HG02885 (cell line): ENCODE measurements around the gene SPEM3.

ENCODE experiments used
- ATAC-seq: cut with Tn5 transposase; IDR thresholded peaks from one replicate; pipeline ENCODE4 v1.9.1; 2021; ENCODE audit warnings: mild to moderate bottlenecking; ENCODE audit not compliant: unreplicated experiment, poor library complexity

SPEM3 gene

DNA sequence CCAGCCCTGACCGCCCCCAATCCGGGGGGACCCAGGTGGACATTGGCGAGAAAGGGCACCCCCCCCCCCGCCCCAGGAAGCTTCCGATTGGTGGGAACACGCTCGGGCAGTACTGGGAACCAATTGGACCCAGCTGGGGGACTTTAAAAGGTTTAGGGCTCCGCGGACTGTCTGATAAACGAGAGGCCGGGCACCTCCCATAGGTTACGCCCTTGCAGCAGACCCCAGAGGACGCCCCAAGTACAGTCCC lies 25.0 kb upstream of the SPEM3 start:
- ATAC-seq, result no peak

DNA sequence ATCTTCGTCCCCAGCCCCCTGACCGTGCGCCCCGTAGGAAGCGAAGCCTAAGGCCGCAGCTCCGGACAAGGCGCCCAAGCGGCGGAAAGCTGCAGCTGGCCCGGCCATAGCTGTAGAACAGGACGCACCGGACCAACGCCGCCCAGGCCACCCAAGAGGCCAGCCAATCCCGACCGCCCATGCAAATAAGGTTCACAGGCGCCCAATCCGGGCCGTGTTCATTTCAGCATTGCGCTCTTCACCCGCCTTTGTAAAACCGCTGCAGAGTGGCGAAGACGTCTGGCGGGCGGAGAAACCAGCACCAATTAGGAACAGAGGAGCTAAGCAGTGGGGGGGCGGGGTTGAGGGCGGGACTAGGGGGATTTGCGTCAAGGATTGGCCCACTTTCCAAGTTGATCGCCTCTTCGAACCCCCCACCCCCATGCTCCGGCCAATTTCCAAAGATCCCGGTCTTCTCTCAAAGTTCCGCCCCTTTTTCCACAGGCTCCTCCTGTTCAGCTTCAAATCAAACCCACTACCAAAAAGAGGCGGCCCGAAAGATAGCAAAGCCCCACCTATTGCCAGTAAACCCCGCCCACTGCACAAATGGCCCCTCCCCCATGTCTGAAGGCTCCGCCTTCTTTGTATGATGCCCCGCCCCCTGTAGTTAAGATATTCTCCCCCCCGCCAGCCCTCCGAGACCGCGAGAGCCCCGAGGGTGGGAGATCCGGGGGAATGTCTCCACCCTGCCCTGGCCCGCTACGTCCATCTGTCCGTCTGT lies 24.5 kb upstream of the SPEM3 start, which contains the start of gene TMEM256:
Gene TMEM256 (minus strand): TSS at position 121 of the 760 bp plus-strand sequence. CDS start 13 bp downstream, at position 108.
- peak; percentile 96 for ATAC-seq

DNA sequence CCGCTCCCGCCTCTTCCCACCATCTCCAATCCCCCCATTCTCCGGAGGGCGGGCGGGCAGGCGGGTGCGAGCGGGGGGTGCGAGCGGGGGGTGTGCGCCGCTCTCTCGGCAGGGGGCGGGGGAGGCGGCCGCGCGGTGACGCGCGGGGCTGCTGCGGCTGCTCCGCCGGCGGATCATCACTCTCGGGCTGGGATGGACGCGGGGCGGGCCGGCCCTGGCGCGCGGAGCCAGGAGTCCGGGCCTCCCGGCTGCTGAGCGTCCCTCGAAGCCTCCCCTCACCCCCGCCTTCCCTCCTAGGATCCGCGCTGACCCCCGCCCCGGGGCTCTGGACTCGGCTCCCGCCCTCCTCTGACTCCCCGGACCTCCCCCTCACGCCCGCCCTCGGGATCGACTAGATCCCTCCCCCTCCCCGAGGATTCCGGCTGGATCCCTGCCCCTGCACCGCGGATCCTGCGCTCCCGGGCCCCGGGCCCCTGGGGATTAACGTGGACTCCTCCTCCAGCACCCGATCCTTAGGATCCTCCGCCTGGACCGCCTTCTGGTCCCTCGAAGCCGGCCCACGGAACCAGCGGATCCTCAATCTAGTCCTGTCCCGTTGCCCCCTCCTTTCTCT lies 23.8 kb upstream of the SPEM3 start:
- no peak for ATAC-seq

DNA sequence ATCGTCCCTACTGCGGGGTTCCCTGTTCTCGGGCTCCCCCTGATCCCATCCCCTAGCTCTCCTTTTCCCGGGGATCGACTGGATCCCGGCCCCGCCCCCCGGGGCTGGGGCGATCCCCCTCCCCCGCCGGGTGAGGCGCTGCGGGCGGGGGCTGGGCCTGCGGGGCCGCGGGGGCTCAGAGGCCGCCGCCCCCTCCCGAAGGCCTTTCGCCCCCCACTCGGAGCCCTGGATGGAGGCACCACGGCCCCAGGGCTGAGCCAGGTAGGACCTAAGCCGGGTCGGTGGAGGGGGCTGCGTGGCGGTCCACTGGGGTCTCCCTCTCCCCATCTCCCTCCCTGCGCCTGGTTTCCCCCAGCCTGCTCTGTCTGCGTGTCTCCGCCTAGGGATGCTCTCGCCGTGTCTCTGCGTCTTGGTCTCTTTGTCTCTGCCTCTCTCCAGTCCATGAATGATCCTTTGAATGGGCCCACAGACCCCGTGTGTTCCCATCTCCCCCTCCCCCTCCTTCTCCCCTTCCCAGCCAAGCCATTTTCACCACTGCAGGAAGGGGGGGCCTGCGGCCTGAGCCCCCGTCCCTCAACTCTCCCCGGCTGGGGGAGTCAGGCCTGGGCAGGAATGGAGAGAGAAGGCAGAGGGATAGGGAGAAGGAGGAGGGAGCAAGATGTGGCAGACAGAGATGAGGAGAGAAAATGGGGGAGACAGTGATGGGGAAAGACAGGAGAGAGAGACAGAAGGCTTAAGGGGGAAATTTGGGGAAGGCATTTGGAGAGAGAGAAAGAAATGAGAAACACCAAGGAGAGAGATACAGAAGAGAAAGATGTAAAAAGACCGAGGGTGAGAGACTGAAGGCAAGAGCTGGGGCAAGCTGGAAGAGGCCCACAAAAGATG lies 23.1 kb upstream of the SPEM3 start:
- ATAC-seq, result no peak

DNA sequence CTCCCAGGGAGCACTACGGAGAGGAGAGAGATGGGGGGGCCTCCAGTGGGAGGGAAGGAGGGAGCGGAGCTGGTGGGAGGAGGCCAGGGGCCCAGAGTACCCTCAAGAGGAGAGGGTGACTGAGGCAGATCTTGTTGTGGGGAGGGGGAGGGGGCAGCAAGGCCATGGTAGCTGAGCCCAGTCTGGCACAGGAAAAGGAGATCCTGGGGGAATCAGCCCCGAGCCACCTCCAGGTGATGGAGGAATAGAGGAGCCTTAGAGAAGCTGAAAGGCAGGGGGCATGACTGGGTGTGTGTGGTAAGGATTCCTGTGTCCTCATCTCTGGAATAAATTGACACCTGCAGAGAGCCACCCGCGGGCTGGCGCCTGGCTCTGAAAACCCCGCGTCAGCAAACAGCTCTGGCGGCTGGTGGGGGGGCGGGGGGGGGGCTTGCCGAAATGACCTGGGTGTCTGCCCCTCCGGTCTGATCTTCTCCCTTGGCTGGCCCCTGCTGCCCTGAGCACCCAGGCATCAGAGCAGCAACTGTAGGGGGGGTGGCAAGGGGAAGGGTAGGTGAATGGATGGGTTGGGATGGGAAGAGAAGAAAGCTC lies 22.3 kb upstream of the SPEM3 start:
- no peak for ATAC-seq

DNA sequence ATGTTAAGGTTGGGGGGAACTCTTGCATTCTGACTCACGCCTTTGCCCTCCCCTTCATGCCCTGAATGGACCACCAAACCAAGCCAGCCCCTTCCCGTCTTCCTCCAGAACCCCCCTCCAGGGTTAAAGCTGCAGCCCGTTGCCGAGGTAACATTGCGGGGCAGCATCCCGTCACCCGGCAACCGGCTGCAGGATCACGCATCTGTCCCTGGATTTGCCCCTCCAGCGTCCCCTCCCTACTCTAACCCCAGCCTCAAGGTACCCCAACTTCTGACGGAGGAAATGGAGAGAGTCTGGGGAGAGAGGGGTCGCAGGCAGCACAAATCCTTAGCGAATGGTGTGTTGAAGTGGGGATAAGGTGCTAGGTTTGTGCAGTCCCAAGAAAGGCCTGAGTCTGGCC lies 21.6 kb upstream of the SPEM3 start:
- ATAC-seq, result no peak

DNA sequence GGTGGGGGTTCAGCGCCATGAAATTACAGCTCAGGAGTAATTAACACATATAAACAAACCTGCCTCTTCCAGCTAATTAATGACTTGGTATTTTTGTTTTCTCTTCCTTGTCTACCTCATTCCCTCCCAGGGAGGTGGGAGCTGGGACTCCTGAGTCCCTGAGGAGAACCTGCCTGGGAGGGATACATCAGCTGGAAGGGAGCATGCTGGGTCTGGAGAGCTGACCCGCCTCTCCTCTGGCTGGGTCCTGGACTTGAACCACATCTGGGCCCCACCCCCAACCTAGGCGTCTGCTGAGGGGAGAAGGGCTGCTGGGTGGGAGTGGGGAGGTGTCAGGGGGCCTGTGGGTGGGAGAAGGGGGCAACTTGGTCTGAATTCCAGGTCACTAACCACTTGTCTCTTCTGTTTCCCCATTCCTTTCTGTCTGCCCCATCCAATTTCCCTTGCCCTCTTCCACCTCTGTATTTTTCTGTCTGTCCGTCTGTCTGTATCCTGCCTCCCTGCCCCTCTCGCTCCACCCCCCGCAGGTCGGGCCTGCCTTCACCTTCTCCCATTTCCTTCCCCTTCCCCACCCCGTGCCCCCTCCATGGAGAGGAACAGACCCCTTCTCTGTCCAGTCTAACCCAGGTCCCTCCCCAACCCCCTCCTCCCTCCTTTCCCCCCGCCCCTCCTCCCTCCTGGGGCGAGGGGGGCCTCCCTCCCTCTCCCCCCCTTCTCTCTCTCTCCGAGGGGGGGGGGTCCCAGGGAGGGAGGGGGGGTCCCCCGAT lies 21.0 kb upstream of the SPEM3 start, which contains the start of gene NLGN2:
Gene NLGN2 (plus strand): TSS at position 361 of the 767 bp plus-strand sequence. CDS start 411 bp downstream, outside the sequence.
- no peak for ATAC-seq

DNA sequence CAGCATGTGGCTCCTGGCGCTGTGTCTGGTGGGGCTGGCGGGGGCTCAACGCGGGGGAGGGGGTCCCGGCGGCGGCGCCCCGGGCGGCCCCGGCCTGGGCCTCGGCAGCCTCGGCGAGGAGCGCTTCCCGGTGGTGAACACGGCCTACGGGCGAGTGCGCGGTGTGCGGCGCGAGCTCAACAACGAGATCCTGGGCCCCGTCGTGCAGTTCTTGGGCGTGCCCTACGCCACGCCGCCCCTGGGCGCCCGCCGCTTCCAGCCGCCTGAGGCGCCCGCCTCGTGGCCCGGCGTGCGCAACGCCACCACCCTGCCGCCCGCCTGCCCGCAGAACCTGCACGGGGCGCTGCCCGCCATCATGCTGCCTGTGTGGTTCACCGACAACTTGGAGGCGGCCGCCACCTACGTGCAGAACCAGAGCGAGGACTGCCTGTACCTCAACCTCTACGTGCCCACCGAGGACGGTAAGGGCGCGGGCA lies 20.4 kb upstream of the SPEM3 start:
- ATAC-seq, result no peak

DNA sequence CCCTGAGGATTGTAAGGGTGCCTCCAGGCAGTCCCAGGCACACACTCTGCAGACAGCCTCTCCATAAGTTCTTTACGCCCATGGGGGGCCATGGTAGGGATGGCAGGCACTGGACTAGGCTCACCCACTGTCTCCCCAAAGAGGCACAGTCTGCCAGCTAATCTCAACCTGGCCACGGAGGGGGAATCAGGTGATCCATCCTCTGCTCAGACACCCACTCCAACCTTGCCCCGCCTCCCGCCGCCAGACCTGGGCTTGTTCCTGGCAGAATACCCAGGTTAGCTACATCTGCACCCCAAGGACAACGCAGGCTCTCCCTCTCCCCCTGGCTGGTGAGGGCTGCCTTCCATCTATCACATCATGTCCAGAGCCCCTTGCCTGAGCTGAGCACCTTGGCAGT lies 19.8 kb upstream of the SPEM3 start:
- no peak for ATAC-seq

DNA sequence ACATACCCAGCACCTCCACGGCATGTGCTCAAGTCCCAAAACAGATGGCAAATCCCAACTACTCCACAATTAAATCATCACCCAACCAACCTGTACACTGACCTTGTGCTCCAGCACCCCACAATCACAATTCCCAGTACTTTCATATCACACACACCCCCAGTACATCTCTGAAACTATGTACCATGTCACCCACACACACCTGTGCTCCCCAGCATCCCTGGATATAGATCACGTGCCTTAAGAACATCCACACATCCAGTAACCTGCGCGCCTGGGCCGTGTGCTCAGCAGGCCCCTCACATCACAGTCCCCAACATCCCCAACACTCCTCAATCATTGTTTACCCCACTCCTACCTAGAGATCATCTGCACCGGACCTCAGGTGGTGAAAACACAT lies 18.9 kb upstream of the SPEM3 start:
- no peak for ATAC-seq

DNA sequence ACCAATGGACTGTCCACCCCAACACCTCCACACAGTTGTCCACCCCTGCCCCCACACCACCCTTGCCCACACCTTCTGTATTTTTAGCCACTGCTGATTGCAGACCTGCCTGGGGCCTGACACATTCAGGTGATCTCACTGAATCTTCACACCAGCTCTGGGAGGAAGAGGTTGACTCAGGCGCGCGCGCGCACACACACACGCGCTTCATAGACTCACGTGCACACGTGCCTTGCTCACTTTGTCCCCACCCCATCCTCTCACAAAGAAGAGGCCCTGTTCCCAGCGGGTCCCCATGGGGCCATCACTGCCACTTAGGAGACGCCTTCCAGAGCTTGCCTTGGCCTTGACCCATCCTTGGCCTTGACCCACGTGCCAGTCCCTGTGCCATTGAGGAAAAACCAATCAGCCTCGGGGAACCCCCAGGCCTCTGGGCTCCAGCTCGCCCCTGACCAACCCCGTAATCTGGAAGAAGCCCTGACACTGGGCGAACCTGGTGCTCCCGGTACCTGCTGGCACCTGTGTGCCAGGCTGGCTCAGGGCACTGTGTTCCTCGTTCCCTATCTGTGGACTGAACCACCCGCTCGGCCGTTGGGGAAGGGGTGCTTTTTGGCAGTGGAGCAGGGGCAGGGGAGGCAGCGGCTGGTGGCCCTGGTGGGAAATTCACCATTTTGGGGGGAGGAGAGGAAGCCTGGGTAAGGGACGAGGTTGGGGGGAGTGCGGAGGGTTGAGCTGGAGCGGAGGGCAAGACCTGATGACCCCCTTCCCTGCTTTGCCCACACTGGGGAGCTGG lies 17.8 kb upstream of the SPEM3 start:
- no peak for ATAC-seq

DNA sequence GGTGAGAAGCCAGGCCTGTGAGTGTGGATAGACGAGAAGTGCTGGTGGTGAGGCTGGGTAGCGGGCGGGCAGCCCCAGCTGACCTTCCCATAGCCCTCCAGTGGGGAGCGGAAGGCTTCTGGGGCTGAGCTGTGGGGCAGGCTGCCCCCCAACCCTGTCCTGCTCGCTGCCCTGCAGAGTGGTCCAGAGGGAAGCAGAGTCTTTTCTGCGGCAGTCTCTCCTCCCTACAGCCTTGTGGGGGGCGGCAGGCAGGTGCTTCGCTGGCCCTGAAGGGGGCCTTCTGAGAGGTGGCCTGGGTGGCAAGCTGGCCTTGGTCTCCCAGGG lies 17.3 kb upstream of the SPEM3 start:
- ATAC-seq, result no peak

DNA sequence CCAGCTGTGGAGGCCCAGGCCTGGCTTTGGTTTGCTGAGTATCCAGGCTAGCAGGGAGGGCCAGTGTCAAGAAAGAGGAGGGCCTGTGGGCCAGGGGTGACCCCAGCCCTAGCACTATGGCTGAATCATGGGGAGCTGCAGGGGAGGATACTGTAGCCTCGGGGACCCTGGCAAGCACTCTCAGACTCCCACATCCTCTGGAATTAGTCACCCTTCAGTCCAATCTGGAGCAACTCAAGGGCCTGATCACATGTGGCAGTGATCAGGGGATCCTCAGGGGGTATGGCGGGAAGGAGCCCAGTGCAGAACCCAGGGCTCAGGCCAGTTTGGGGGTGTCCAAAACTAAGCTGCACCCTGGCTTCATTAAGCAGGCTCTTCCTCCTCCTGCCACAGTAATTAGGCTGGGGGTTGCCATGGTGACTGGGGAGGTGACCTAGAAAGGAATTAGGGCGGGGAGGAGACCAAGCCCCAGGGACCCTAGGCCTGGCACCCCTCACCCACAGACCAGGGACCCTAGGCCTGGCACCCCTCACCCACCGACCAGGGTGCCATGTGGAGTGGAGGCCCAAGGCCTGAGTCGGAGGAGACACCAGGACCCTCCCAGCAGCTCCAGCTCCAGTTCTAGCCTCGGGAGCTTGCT lies 15.2 kb upstream of the SPEM3 start:
- ATAC-seq, result no peak

DNA sequence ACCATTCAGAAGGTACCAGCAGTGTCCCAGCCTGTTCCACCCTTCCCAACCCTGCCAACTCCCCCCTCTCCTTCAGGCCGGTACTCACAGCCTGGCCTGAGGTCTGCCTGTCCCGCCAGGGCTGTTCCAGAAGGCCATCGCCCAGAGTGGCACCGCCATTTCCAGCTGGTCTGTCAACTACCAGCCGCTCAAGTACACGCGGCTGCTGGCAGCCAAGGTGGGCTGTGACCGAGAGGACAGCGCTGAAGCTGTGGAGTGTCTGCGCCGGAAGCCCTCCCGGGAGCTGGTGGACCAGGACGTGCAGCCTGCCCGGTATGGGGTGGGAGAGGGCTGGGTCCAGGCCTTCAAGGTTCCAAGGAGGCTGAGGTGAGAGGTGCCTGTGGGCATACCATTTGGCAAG lies 13.8 kb upstream of the SPEM3 start:
- ATAC-seq, result no peak

DNA sequence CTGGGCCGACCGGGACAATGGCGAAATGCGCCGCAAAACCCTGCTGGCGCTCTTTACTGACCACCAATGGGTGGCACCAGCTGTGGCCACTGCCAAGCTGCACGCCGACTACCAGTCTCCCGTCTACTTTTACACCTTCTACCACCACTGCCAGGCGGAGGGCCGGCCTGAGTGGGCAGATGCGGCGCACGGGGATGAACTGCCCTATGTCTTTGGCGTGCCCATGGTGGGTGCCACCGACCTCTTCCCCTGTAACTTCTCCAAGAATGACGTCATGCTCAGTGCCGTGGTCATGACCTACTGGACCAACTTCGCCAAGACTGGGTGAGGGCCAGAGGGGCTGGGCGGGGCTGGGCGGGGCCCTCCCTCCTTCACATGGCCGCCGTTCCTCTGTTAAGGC lies 12.9 kb upstream of the SPEM3 start:
- no peak for ATAC-seq

DNA sequence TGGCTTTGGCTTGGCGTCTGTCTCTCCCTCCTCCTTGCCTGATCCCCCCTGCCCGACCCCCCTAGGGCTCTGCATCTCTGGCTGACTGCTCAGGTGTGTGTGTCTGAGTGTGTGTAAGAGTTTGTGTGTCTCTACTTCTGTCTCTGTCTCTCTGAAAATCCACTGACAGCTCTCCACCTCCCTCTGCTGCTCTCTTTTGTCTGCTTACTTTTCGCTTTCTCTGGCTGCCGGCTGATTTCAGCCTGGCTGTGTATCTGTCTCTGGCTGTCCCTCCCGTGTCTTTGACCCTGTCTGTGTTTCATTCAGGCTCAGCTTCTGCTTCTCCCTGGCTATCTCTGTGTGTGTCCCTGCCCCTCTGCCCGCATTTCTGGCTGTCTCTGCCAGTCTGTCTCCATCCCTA lies 12.3 kb upstream of the SPEM3 start:
- no peak for ATAC-seq

DNA sequence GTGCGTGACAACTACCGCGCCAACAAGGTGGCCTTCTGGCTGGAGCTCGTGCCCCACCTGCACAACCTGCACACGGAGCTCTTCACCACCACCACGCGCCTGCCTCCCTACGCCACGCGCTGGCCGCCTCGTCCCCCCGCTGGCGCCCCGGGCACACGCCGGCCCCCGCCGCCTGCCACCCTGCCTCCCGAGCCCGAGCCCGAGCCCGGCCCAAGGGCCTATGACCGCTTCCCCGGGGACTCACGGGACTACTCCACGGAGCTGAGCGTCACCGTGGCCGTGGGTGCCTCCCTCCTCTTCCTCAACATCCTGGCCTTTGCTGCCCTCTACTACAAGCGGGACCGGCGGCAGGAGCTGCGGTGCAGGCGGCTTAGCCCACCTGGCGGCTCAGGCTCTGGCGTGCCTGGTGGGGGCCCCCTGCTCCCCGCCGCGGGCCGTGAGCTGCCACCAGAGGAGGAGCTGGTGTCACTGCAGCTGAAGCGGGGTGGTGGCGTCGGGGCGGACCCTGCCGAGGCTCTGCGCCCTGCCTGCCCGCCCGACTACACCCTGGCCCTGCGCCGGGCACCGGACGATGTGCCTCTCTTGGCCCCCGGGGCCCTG lies 11.5 kb upstream of the SPEM3 start:
- ATAC-seq, result no peak

DNA sequence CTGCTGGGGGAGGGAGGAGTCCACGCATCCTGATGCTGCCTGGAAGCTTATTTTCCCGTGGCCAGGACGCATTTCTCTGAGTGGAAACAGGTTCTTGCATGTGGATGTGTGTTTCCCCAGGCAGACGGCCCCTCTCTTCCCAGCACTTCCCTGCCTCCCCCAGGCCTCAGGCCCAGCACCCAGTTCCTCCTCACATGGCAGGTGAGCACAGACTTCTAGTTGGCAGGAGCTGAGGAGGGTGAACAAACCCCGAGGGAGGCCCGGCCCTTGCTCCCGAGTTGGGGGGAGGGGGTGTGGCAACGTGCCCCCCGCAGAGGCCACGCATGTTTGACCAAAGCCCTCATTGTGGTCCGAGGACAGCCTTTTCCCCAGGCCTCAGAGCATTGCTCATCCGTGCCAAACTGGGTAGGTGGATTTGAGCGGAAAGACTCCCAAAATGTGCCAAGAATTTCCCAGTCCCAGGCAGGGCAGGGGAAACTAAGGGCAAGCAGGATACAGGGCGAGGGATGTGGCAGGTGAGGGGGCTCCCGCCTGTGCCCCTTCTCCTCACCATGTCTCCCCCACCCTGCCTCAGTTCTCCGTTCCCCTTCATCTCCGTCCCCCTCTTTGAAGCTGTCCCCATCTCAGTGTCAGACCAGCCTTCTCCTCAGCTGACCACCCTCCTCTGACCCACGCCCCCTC lies 10.0 kb upstream of the SPEM3 start:
- no peak for ATAC-seq
